HG03045 (cell line): ENCODE results near the gene PDE6B.
"Not testable (repeated sequence)": the region's sequence is repeated elsewhere in the genome, so short reads cannot be mapped to it uniquely, and the experiment has no call there.

Source experiments
- ATAC-seq: cut with Tn5 transposase; IDR thresholded peaks from one replicate; pipeline ENCODE4 v1.9.1; 2021; ENCODE audit warnings: mild to moderate bottlenecking, moderate library complexity; ENCODE audit not compliant: unreplicated experiment

Gene PDE6B

DNA sequence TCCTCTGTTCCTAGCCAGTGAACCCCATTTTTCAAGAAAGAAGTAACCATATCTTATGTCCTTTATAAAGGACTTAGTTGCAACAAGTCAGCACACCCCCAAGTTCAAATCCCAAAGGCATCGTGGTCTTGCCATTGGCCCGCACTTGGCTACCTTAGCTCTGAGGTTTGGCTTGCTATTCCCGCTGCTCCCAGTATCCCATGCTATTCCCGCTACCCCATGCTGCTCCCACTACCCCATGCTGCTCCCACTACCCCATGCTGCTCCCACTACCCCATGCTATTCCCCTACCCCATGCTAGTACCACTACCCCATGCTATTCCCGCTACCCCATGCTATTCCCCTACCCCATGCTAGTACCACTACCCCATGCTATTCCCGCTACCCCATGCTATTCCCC, 42.8 kb downstream of the PDE6B start:
- not testable (repeated sequence) for ATAC-seq

DNA sequence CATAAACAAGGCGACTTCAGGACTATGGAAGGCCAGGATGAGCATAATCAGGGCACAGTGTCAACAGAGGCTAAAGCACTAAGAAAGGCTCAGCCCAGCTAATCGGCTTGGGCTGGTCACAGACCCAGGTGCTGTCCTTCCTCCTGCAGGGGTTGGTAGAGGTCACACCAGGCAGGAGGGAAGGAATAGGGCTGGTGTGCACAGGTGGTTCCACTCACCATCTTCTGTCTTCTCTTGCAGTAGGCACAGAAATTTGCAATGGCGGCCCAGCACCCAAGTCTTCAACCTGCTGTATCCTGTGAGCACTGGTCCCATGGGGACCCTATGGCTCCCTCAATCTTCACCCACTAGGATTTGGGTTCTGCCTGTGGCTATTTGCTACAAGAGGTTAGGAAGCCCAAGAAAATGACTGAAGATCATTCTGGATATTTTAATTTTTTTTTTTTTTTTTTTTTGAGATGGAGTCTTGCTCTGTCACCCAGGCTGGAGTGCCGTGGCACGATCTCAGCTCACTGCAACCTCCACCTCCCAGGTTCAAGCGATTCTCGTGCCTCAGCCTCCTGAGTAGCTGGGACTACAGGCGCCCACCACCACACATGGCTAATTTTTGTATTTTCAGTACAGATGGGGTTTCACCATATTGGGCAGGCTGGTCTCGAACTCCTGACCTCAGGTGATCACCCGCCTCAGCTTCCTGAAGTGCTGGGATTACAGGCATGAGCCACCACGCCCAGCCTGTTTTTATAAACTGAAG, 44.6 kb downstream of the PDE6B start:
- ATAC-seq: not testable (repeated sequence)

DNA sequence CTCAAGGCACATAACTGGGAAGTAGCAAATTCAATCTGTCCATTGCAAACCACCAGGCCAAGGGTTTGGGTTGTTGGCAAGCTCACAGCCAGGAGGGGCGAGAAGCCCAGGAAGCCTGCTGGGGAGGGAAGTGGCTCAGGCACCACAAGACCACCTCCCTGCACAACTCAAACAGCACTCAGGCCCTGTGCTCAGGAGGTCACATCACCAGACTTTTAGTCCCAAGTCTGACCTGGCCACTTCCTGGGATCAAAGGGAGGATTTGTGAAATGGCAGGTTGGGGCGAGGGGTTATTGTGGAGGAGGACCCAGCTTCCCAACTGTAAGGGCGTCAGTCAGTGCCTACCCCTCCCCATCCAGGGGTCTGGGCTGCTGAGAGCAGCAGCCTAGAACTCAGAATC, 46.4 kb downstream of the PDE6B start:
- no peak for ATAC-seq

GRCh38 chr4:673349-674091, 48.1 kb downstream of the PDE6B start:
- ATAC-seq: no peak

- ATAC-seq: peak; percentile 72
These were observed 49.0 kb downstream of the PDE6B start, which contains the start of the genes ATP5ME and MYL5 for GRCh38 chr4:674172-675035. ATP5ME (minus strand) TSS chr4:674276; CDS start chr4:674247, 29 bp downstream. MYL5 (plus strand) TSS chr4:674542; CDS start chr4:678027, 3,485 bp downstream.

GRCh38 chr4:675036-675882, 49.9 kb downstream of the PDE6B start:
- peak; percentile 9 for ATAC-seq

DNA sequence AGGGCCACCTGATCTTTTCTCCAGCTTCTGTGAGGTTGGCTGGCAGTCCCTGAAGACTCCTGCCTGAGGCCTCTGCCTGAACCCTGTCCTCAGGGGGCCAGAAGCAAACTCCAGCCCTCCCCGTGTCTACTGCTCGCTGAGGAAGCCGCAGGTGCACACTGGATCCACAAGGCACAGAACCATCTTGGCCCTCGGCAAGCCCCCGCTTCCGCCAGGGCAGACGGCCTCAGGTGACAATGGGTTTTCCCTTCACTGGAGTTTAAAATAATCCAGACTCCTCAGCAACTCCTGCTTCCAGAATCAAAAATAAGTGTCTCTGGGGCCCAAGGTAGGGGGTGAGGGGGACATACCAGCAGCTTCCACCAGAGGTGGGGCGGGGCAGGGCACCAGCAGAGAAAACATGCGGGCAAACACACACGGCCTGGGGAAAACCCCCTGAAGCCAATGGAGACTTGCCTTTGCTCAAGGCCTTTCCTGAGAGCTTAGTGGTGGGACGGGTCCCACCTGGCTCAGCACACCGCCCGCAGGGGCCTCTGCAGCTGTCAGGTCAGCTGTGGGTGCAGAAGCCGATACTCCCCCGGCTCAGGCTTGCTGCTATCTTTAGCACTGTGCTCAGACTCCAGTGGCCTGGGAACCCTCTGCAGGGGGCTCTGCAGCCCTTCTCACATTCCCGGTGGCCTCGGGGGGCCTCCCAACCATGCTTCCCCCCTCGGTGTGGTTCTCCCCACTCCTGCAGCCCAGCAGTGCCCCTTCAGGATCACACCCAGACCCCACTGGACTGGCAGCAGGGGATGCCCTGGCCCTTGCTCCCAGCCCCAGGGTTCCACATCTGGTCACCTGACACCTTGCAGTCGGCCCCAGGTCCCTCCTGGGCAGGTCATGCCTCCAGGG, 50.9 kb downstream of the PDE6B start:
- ATAC-seq: peak; percentile 30

- ATAC-seq: no peak
These were observed 51.5 kb downstream of the PDE6B start for GRCh38 chr4:676871-677235.

DNA sequence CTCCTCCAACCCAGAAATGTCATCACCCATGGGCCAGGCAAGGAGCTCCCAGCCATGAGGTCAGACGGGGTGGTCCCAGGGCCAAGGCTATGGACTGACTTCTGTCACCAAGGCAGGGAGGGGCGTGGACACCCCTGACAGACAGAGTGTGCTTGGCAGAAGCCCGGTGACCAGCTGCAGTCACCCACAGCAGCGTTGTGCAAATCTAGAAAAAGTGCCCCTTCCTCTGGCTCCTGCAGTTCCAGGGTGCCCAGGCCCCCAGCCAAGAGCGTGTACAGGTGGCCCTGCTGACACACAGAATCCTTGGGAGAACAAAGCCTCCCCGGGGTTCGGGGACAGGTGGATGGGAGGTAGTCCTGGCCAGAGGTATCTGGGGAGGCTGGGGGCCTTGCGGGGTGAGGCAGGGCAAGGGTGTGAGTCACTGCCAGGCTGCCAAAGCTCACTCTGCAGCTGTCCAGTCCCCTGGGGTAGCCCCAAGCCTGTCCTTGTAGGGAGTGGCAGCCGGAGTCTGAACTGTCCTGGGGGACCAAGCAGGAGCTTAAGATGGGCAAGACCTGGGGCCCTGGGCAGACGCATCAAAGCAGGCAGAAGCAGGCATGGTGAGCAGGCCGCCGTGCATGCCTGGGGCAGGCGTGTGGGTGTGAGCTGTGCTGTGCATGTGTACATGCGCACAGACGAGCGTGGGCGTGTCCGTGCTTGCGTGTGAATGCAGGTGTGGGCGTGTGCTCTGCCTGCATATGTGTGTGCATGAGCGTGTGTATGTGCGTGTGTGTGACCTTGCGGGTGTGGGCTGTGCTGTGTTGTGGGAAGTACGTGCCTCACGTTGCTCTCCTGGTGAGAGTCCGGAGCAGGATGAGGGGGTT, 52.3 kb downstream of the PDE6B start:
- ATAC-seq: no peak

GRCh38 chr4:678331-679103, 53.1 kb downstream of the PDE6B start:
- ATAC-seq: no peak

DNA sequence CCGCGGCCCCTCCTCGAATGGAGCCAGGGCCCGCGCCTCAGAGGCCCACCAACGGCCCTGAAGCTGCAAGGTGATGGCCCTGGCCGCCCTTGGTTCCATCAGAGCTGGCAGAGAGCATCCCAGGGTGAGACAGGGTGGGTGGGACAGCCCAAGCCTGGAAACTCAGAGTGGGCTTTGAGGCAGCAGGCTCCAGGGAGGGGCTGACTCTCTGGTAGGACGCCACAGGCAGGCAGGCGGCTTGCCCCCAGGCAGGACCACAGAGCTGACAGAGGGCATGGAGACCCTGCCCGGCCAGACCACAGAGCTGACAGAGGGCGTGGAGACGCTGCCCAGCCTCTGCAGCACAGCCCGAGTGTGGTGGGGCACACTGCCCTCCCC, 53.7 kb downstream of the PDE6B start:
- no peak for ATAC-seq

DNA sequence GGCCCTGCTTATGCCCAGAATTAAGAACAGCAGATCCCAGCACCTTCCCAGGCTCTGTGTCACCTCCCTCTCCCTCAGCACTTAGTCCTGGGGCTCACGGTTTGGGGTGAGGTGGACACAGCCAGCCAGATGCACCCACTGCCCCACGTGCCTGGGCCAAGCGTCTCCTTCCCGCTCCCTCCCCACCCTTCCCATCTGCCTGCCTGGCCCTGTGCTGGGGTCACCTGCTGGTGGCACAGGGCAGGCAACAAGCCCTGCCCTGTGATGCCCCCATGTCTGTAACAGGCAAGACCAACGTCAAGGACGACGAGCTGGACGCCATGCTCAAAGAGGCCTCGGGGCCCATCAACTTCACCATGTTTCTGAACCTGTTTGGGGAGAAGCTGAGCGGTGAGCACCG, 54.3 kb downstream of the PDE6B start:
- no peak for ATAC-seq

- no peak for ATAC-seq
These were observed 54.7 kb downstream of the PDE6B start for GRCh38 chr4:680091-680490.

GRCh38 chr4:680551-680927, 55.2 kb downstream of the PDE6B start:
- ATAC-seq: no peak

DNA sequence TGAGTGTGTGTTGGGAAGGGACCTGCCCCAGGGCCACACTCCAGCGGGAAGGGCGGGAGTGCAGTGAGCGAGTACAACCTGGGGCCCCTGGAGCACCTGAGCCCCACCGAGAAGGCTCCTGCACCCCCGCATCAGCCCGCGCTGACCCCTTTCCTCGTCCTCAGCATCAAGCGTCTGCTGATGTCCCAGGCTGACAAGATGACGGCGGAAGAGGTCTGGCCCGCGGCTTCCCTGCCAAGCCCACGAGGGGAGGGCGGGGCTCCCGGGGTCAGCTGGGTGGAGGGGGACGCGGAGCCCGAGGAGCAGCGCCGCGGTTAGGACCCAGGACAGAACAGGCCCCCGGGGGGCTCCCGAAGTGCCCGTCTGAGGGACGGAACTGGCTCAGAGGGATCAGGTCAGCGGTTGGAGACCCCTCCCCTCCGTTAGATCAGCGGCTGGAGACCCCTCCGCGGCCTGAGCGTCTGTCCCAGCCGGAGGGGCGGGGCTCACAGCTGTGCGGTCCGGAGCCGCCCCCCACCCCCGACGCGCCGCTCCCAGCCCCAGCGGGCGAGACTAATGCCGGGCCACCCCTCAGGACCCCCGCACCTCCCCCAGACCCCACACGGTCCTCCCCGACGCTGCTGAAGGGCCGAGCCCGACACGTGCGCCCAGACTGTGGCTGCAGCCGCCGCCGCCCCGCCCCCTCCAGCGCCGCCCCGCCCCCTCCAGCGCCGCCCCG, 55.7 kb downstream of the PDE6B start:
- ATAC-seq: no peak

DNA sequence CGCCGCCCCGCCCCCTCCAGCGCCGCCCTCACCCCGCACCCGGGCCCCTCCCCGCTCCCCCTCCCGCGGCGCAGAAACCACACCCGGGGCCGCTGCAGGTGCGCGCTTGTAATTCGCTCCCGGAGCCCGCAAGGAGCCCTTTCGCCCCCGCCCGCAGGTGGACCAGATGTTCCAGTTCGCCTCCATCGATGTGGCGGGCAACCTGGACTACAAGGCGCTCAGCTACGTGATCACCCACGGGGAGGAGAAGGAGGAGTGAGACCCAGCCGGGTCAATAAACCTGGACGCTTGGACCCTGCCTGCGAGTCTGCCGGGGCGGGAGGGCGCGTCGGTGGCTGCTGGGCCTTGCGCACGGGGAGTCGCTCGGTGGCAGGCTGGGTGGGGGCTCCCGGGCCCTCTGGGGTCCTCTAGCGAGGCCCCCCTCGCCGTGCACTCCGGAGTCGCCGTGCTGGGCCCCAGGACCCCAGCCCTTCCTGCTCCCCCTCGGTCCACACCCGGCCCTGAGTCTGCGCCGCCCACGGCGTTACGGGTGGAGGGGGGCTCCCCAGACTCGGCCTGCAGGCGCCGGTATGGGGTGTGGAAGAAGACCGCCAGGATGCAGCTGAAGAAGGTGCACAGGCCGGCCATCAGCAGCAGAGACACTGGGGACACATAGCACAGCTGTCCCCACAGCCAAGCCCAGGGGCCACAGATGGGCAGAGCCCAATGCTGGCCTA, 56.5 kb downstream of the PDE6B start:
- no peak for ATAC-seq
